Astrocyte of the spinal cord (primary cell): ENCODE measurements around the gene CREB5.
A peak's percentile ranks its signal among the peaks of the same experiment; 100 is the strongest.

Experiments
- DNase-seq: peaks from one replicate; pipeline ENCODE4 v3.0.0; 2011; ENCODE audit warnings: low read depth, low spot score
- H3K4me3 ChIP-seq: 2 replicates; pipeline ENCODE4 v1.5.1; 2011; ENCODE audit warnings: low read depth, mild to moderate bottlenecking, low read length, moderate library complexity
- in situ Hi-C: cut with HindIII; loops from 2 replicates; pipeline ENCODE4 v1.10.0; 2017; ENCODE audit warnings: low sequenced_read_pairs
- TF ChIP-seq, protein P1 (sequence below): IDR thresholded peaks from 2 replicates; pipeline ENCODE4 v1.5.1; 2012; ENCODE audit warnings: low read depth, mild to moderate bottlenecking, low read length, inconsistent platforms

Gene CREB5

DNA sequence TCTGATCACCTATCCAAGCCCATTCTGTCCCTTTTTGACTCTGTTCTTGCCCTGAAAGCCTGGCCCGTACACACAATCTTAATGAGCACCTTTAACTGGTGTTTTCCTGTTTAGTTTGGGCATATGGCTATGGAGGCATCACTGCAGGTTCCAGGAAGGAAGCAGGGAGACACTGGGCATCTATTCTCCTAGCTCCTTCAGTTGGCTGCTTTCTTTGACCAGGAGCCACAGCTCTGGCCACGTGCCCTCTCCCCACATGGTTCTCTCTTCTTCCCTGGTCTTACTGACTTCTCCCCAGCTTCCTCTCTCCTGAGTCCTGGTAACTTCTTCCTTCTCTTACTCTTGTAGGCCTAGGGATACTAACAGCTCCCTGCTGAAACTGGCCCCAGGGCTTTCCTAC, 144.4 kb downstream of the CREB5 start:
- TF ChIP-seq, protein P1, sequence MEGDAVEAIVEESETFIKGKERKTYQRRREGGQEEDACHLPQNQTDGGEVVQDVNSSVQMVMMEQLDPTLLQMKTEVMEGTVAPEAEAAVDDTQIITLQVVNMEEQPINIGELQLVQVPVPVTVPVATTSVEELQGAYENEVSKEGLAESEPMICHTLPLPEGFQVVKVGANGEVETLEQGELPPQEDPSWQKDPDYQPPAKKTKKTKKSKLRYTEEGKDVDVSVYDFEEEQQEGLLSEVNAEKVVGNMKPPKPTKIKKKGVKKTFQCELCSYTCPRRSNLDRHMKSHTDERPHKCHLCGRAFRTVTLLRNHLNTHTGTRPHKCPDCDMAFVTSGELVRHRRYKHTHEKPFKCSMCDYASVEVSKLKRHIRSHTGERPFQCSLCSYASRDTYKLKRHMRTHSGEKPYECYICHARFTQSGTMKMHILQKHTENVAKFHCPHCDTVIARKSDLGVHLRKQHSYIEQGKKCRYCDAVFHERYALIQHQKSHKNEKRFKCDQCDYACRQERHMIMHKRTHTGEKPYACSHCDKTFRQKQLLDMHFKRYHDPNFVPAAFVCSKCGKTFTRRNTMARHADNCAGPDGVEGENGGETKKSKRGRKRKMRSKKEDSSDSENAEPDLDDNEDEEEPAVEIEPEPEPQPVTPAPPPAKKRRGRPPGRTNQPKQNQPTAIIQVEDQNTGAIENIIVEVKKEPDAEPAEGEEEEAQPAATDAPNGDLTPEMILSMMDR: no peak
- no peak overlapping the region for H3K4me3 ChIP-seq
- in situ Hi-C loops: no loop called here
- no peak for DNase-seq

GRCh38 chr7:28558236-28558635, 145.9 kb downstream of the CREB5 start:
- DNase-seq: no peak
- no peak overlapping the region for H3K4me3 ChIP-seq
- TF ChIP-seq, protein P1: no peak
- in situ Hi-C loops: no loop called here

DNA sequence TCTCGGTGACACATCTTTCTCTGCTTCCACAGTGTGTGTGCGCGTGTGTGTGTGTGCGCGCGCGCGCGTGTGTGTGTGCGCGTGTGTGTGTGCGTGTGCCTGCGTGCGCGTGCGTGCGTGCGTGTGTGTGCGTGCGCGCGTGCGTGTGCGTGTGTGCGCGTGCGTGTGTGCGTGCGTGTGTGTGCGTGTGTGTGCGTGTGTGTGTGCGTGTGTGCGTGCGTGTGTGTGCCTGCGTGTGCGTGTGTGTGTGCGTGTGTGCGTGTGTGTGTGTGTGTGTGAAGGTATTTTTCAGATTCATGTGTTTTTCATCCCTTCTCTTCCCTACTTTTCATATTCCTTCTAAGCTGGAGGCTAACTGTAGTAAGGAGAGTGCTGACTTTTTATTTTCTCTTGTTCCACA, 148.4 kb downstream of the CREB5 start:
- H3K4me3 ChIP-seq: no peak overlapping the region
- in situ Hi-C loops: no loop called here
- TF ChIP-seq, protein P1: no peak
- no peak for DNase-seq

DNA sequence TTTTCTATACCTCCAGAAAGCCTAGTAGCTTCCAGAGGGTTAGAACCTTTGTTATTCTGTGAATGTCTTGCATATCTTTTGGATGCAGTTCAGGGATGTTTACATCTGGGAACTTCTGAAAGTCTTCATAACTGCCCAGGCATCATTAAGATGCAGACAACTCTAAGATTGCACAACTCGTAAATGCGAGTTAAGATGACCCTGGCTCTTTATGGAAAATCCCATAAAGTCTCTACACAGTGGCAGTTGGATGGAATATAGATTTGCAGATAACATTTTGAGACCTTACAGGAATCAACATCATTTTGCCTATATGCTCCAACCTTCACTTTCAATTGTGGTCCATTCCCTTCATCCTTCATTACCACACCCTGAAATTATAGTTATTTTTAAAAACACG, 151.7 kb downstream of the CREB5 start:
- in situ Hi-C loops: no loop called here
- TF ChIP-seq, protein P1: no peak
- no peak for DNase-seq
- H3K4me3 ChIP-seq: no peak overlapping the region

GRCh38 chr7:28564755-28565374, 152.5 kb downstream of the CREB5 start:
- DNase-seq: peak; percentile 56
- in situ Hi-C loops: no loop called here
- TF ChIP-seq, protein P1: no peak
- no peak overlapping the region for H3K4me3 ChIP-seq

DNA sequence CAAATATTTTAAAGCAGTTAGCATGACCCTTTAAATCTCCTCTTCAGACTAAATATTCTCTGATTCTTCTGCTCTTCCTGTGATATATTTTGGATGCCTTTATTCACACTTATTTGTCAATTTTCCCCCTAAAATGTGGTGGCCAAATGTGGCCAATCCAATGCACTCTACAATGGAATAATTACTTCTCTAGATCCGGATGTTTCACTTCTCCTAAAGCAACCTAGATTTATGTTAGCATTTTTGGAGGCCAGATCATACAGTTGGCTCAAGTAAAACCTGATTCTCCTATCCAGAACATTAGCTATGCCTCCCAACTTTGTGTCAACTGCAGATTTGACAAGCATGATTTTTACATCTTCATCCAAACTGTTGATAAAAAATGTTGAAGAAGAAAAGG, 153.7 kb downstream of the CREB5 start:
- in situ Hi-C loops: no loop called here
- DNase-seq: no peak
- TF ChIP-seq, protein P1: no peak
- no peak overlapping the region for H3K4me3 ChIP-seq
